GM18909 (cell line): ENCODE data around the gene TNRC6C.
"Not testable (repeated sequence)": the region's sequence is repeated elsewhere in the genome, so short reads cannot be mapped to it uniquely, and the experiment has no call there.

Experiments
- ATAC-seq: cut with Tn5 transposase; IDR thresholded peaks from one replicate; pipeline ENCODE4 v1.9.1; 2021; ENCODE audit warnings: mild to moderate bottlenecking; ENCODE audit not compliant: unreplicated experiment, poor library complexity

Gene TNRC6C

DNA sequence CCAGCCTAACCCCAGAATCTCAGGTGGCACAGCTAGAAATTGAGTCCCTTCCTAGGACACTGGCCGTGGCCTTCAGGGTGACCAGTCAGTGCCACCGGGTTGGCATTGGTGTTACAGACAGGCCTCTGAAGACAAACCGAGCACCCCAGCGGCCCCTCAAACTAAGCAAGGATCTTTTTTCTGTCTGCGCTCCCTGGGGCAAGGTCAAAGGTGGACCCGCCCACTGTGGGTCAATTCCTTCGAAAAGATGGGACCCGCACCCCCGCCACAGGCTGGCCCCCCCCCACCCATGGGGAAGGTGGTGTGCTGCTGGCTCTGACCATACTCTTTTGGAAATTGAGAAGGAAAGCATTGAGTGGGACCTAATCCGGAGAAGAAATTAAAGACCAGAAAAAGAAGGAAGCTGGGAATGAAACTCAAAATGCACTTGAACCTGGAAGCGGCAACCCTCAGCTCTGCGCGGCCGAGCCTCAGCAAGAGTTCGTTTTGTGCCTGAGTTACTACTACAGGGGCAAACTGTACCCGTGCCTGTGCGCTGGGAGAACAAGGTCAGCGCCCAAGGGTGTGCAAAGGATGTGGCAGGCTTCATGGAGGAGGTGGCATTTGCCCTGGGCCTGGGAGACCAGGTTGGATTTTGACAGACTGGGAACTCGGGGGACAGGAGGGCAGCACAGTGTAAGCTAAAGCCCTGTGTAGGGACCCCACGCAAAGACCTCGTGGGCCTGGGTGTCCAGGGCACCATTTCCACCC is 149.6 kb downstream of the TNRC6C start:
- no peak for ATAC-seq

DNA sequence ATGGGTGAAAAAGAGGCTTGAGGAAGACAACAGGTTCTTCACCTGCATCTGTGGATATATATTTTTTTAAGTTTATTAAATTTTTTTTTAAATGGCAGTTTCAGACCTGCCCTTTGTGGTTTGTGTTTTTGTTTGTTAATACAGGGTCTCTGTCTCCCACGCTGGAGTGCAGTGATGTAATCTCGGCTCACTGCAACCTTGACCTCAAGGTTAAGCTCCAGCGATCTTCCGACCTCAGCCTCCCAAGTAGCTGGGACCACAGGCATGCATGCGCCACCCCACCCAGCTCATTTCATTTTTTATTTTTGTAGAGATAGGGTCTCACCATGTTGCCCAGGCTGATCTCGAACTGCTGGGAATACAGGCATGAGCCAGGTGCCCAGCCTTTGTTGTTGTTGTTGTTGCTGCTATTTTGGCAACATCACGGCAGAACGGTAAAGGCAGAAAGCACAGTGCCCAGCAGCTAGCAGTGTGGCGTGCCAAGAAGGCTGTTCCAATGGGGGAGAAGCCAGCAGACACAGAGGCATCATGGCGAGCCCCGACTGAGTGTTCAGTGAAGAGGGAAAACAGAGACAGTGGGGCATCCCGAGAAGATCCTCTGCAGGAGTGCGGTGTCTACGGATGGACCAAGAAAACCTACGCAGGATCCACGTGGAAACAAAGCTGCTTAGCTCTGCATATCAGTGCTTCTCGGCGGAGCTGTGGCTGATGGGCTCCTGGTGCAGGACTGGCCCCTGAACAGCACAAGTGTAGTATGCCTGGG is 150.4 kb downstream of the TNRC6C start:
- no peak for ATAC-seq

DNA sequence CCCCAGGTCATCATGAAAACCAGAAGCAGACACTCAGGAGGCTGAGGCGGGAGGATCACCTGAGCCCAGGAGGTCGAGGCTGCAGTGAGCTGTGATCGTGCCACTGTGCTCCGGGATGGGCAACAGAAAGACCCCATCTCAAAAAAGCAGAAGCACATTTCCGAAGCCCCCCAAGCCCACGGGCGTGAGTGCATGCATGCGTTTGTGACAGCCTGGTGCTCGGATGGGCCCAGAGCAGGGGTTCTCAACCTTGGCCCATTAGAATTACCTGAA is 150.9 kb downstream of the TNRC6C start:
- no peak for ATAC-seq

DNA sequence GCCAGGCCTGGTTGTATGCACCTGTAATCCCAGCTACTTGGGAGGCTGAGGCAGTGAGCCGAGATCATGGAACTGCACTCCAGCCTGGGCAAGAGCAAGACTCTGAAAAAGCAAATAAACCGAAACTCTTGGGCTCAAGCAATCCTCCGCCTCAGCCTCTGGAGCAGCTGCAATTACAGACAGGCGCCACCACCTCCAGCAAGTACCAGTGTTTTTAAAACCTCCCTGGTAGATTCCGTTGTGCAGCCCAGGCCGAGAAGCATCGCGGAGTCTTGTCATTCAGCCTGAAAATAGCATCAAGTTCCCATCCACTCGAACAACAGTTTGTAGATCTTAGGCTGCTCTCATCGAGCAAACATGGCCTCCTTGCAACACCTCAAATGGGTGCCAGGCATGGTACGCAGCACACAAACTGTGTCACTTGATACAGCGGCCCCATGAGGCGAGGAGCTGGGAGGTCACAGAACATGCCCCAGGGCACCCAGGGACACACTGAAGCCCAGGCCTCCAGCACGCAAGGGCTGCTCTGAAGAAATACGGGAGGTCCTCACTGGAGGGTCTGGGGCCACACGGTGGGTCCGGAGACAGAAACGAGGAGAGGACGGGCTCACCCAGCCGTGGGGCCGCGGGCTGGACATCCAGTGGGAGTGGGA is 152.0 kb downstream of the TNRC6C start:
- ATAC-seq = no peak

DNA sequence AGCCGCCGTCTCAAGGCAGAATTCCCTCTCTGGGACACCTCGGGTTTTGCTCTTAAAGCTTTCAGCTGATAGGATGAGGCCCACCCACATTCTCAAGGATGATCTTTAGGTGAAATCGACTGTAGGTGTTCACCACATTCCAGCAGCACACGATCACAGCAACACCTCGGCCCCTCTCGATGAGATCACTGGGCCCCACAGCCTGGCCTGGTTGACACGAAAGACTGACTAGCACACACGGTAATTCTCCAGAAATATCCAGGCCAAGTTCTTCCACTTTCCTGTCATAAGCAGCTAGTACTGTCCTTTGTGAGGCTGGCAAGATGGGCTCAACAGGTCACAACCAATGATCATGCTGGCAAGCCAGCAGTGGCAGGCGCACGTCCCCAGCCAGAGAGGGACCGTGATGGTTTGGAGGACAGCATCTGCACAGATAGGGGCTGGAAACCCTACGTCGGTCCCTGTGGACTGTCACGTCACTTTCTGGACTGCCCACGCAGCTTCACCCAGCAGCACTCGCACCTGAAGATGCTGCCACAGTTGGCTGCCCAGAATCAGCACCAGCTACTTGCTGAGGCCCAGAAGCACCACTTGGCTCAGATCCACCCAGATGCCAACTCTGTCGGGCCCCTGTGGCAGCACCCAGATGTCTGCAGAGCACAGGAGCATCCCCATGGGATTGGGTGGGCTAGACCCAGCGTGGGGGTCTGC is 152.7 kb downstream of the TNRC6C start:
- no peak for ATAC-seq

DNA sequence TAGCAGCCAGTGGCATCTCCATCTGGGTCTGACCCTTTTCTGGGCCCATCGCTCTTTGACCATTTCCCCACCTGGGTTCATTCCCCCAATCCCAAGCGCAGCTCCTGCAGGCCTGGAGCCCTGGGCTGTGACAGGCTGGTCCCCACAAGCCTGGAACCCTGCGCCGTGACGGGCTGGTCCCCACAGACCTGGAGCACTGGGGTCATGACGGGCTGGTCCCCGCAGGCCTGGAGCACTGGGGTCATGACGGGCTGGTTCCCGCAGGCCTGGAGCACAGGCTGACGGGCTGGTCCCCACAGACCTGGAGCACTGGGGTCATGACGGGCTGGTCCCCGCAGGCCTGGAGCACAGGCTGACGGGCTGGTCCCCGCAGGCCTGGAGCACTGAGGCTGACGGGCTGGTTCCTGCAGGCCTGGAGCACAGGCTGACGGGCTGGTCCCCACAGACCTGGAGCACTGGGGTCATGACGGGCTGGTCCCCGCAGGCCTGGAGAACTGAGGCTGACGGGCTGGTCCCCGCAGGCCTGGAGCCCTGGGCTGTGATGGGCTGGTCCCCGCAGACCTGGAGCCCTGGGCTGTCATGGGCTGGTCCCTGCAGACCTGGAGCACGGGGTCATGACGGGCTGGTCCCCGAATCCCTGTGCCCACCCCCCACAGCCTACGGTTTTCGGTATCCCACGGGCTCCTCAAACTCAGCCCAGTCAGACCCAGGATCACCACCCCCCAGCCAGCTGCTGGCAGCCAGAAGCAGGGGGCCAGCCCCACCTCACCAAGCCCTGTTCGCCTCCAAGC is 153.4 kb downstream of the TNRC6C start:
- ATAC-seq = no peak

DNA sequence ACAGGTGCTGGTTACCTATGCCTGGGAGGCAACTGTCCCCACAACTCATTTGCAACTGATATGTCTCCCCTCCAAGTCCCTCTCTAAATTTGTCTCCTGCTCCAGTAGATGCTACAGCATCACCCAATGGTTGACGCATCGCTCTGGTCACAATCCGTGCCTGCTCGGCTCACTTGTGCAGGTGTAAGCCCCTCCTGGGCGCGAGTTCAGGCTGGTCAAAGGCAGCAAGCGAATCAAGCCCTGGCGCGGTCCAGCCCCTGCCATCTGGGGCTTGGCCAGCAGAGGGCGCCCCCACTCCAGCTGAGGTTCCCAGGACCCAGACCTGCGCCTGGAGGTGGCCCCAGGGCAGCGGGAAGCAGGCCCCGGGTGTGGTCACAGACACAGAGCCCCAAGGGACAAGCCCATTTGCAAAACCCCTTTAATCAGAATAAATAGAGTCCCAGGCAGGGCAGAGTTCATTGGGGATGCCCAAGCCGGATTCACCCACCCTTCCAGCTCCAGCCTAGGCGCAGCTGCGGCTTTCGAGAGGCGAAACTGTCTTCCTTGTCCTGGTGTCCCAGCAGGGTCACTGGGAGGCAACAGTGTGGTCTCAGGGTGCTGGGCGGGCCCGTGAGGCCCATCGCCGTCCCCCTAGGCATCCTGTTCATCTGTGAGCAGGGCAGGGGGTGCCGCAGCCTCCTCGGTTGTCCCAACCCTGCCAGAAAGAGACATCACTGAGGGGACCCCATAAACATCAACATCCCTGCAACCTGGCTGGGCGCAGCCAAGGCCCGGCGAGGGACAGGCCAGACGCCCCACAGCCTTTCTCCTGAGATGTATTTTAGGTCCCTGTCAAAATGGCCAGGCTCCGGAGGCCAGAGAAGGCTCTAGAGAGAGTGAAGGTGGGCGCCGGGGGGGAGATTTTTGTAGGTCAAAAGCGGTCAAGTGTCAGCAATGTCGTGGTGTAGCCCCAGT is 154.3 kb downstream of the TNRC6C start:
- ATAC-seq = no peak

DNA sequence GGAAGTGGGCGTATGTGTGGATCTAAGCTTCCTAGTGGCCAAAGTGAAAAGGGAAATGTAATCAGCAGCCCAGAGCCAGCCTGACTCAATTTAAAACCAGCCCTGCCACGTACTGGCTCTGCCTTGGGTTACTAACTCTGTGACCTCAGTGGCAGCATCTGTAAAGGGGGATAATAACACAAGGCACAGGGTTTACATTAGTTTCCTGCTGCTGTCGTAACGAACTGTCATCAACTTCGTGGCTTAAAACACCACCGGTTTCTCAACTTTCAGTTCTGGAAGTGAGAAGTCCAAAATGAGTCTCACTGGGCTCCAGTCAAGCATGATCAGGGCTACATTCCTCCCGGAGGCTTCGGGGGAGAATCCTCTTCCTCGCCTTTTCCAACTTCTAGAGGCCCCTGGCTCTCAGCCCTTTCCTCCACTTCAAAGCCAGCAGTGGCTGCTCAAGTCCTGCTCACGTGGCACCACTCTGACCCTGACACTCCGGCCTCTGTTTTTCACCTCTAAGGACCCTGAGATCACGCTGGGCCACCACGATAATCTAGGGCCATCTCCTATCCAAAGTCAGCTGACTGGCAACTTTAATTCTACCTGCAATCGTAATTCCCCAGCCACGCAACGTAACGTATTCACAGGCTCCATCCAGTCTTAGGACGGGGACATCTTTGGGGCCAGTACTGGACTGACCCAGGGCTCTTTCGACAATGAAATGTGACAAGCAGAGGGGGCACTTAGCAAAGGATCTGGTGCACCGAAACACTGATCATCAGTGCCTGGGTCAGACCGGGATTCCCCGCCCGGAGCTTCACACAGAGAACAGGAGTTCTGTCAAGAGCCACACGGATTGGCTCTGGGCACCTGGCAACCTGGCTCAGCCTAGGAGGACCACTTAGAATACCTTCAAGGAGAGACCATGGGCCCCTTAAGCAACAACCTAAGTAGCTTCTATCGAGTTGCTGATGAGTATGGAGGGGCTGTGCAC is 155.6 kb downstream of the TNRC6C start:
- no peak for ATAC-seq

DNA sequence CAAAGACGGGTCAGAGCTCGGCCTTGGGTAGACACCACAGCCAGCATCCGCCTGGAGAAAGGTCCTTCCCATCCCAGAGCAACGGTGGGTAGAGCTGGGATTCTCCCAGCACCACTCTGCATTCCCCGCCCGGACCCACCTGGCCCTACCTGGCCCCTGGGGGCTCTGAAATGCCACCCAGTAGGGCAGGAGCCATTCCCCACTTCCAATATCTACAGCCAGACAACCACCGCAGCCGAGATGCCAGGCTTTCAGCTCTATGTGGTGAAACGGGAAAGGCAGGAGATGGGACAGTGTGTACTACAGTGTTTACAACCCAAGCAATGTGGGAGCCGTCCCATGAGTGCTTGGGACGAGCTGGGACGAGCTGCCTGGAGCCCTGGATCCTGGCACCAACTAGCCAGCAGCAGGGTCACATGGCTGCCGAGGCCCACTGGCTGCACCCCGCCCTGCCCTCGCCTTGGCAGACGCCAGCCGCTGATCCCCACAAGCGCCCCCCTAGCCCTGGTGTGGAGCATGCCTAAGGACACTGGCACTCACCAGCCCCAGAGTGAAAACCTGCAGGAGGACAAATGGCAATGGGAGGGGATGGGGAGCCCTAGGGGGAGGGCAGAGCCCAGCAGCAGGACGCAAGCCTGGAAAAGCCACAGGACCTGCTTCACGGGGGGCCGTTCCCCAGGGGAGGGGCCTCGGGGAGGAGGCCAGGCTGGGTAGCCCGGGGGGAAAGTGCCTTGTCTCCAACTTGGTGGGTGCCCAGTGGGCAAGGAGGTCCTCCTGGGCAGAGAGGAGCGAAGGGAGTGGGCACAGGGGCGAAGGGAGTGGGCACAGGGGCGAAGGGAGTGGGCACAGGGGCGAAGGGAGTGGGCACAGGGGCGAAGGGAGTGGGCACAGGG is 156.6 kb downstream of the TNRC6C start:
- ATAC-seq = no peak

DNA sequence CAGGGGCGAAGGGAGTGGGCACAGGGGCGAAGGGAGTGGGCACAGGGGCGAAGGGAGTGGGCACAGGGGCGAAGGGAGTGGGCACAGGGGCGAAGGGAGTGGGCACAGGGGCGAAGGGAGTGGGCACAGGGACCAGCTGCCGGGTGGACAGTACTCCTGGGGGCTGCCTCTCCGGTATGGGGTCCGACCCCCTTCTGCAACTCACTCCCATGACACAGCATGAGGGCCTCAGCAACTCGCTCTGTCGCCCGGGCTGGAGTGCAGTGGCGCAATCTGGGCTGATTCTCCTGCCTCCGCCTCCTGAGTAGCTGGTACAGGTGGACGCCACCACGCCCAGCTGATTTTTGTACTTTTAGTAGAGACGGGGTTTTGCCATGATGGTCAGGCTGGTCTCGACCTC is 157.3 kb downstream of the TNRC6C start:
- ATAC-seq = not testable (repeated sequence)

DNA sequence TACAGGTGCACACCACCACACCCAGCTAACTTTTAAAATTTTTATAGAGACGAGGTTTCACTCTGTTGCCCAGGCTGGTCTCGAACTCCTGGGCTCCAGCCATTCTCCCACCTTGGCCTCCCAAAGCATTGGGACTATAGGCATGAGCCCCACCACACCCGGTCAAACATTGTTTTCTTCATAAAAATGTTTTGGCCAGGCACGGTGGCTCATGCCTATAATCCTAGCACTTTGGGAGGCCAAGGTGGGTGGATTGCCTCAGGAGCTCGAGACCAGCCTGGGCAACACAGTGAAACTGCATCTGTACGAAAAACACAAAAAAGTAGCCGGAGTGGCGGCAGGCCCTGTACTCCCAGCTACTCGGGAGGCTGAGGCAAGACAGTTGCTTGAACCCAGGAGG is 157.9 kb downstream of the TNRC6C start:
- no peak for ATAC-seq

DNA sequence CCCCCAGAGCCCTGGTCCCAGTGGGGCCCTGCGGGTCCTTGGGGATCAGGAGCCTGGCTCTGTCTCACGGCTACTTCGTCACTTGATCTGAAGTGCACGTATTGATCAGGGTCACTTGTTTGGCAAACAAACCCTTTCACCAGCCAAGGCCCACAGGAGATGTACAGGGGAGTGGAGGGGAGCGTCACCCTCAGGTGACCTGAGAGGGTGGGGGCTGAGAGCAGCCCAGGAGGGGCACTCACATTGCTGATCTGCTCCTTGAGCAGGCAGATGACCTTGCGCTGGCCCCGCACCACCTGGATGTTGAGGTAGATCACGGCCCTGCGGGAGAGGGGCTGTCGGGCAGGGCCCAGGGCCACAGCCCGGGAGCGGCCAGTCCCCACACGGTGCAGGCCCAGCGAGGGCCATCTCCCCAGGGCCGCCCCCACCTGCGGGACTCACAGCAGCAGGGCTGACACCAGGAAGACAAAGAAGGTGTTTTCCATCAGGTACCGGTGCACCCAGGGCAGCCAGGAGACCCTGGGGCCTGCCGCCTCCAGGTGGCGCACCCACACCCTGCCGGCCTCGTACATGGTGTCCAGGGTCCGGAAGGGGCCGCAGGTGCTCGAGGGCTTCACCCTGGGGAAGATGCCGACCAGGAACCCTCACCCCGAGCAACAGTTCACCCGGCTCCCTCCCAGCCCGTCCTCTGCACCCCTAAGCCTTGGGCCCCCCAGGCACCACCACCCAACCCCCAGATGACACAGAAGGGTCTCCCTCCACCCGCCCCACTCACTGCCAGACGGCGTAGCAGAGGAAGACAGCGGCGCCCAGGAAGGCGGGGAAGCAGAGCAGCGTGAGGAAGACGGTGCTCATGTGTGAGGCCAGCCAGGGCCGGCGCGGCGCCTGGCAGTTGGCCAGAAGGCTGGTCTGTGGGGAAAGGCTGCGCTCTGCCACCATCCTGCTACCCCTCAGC is 158.8 kb downstream of the TNRC6C start:
- no peak for ATAC-seq

DNA sequence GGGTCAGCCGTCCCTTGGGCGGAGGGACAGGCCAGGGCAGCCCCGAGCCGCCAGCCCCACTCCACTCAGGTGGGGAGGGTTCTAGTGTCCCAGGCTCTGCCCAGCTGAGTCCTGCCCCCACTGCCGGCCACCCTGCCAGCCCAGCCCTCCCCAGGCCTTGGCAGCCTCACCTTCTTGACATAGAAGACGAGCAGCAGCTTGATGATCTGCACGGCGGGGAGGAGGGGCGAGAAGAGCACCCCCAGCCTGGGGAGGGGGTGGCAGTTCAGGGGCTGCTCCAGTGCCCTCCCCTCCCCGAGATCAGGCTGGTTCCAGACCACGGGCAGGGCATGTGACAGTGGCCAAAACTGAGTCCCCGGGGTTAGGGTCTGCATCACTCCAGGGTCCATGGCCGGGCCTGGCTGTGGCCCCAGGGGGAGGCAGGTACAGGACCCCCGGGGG is 160.3 kb downstream of the TNRC6C start:
- no peak for ATAC-seq

DNA sequence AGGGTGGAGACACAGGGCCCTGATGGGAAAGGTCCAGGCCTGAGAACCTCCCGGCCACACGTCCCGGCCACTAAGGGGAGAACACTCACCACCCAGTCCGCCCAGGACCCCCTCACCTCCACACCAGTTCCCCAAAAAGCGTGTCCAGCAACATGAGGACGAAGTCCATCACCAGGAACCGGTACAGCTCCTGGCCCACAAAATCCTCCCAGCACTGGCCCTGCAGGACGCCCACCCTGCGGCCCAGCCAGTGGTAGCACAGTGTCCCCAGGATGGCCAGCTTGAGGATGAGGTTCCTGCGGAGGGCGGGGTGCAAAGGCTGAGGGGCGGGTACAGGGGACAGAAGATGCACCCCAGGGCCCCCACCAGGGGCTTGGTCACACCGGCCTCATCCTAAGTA is 162.0 kb downstream of the TNRC6C start:
- ATAC-seq = no peak

DNA sequence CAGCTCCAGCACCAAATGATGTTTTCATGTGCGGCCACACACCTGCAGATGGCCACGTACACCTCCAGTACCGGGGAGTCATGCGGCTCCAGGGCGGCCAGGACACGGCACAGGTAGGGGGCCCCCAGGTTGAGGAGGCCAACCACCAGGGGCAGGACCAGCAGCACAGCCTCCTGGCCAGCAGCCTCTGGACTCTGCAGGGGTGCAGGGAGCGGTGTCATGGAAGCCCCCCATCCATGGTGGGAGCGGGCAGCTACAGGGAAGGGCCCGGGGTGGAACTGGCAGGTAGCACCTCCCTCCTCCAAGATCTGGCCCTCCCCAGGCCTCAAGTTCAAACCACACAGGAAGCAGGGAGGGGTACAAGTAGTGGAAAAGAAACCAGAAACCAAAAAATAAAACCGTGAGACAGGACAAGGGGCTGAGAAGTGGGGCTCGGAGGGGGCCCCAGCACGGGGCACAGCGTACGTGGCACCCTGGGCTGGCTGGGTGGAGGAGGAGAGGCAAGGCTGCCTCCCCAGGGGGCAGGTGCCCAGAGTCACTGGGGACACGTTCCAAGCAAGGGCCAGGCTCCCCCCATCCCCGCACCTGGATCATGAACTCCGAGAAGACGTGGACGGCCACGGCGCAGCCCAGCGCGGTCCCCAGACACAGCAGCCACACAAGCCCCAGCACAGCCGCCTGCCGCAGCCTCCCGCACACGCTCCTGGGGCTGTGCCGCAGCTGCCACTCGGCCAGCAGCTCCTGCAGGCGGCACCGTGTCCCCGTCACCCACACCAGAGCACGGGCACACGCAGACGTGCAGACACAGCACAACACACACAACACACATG is 162.7 kb downstream of the TNRC6C start:
- ATAC-seq = no peak
